ENCODE results near the gene ZNF213. TPM values are rescaled to one million over a fixed set of nuclear protein-coding genes. Genes with fewer than 3 reads are reported as not detected.

ZNF213 gene
- polyA plus RNA-seq, 1 donor from 2014 or later: 5.1 TPM

DNA sequence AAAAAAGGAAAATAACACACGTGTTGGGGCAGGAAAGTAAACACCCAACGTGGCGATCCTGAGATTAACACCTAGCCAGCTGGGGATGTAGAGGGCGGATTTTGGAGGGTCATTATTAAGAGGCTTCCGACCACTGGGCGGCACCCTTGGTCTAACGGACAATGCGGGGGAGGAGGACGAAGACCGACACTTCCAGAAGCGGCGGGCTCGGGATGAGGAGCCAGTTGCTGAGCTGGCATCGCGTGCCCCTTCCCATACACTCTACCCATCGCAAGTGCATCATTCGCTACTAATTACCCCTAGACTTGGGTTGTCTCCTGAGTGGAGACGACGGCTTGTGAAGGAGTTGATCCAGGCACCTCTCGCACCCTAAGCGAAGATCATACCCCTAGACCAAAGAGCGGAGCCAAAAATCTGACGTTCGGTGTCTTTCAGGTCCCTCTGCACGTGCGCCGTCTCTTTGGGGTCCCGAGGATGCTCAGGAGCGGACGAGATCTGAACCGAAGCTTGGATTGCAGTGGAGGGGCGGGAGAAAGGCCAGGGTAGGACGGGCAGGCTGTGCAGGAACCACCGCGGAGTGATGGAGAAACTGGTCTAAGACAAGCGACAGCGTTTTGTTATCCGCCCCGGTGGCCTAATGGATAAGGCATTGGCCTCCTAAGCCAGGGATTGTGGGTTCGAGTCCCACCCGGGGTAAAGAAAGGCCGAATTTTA is 17.6 kb downstream of the ZNF213 start:
- Histone ChIP-seq H3K36me3 (ENCODE audit: insufficient read depth, low read length) (no peaks in the 10 kb centered on the region), H3K4me3 (ENCODE audit: low read length) (peak overlapping the region; percentile 89), H3K4me2 (ENCODE audit: low read length) (peak overlapping the region; percentile 42), H3K79me2 (replicated peaks; ENCODE audit: insufficient read depth, low read length) (no peaks in the 10 kb centered on the region), H3F3A (ENCODE audit: insufficient read depth, low read length, poor library complexity, severe bottlenecking) (peaks cover 6% of the 10 kb centered on the region), H3K9me3 (ENCODE audit: low read length) (no peaks in the 10 kb centered on the region), H3K27me3 (ENCODE audit: insufficient read depth, low read depth, low read length) (peaks cover 14% of the 10 kb centered on the region), H2AFZ (ENCODE audit: low read depth, low read length) (peak overlapping the region; percentile 22), H3K27ac (ENCODE audit: low read length) (peak overlapping the region; percentile 18), H3K9me2 (ENCODE audit: insufficient read depth, low read length) (no peaks in the 10 kb centered on the region), H3K9ac (ENCODE audit: low read length) (peak overlapping the region; percentile 45), H4K20me1 (ENCODE audit: insufficient read depth) (no peaks in the 10 kb centered on the region)
- TF ChIP-seq SMC3 (conservative IDR thresholded peaks at IDR 0.05; ENCODE audit: poor library complexity): peak; percentile 35
- TF ChIP-seq MXI1 (conservative IDR thresholded peaks at IDR 0.05; ENCODE audit: poor library complexity, severe bottlenecking): peak; percentile 71
- peak; percentile 47 for TF ChIP-seq RAD21 (conservative IDR thresholded peaks at IDR 0.05)
- TF ChIP-seq, protein P1, sequence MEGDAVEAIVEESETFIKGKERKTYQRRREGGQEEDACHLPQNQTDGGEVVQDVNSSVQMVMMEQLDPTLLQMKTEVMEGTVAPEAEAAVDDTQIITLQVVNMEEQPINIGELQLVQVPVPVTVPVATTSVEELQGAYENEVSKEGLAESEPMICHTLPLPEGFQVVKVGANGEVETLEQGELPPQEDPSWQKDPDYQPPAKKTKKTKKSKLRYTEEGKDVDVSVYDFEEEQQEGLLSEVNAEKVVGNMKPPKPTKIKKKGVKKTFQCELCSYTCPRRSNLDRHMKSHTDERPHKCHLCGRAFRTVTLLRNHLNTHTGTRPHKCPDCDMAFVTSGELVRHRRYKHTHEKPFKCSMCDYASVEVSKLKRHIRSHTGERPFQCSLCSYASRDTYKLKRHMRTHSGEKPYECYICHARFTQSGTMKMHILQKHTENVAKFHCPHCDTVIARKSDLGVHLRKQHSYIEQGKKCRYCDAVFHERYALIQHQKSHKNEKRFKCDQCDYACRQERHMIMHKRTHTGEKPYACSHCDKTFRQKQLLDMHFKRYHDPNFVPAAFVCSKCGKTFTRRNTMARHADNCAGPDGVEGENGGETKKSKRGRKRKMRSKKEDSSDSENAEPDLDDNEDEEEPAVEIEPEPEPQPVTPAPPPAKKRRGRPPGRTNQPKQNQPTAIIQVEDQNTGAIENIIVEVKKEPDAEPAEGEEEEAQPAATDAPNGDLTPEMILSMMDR (IDR thresholded peaks at IDR 0.05; ENCODE audit: poor library complexity, severe bottlenecking): peak; percentile 60
- TF ChIP-seq POLR2AphosphoS5 (IDR thresholded peaks at IDR 0.05): no peak

DNA sequence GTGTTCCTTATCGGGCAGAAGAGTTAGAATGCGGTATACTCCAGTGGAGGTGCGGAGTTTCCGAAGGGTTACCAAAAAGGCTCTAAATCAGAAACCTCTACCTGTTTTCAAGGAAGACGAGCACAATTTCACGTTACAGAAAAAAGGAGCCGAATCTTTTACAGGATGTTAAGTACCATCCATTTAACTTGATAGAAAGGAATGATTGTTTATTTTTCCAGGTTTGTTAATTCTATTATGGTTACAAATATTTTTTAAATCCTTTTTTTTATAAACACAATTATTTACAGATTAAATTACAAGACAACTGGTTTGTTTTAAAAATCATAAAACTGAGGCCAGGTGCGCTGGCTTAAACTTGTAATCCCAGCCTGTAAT is 18.2 kb downstream of the ZNF213 start:
- Histone ChIP-seq H3K4me3 (ENCODE audit: low read length) (peak overlapping the region; percentile 89), H3K9me2 (ENCODE audit: insufficient read depth, low read length) (no peaks in the 10 kb centered on the region), H3K27me3 (ENCODE audit: insufficient read depth, low read depth, low read length) (peaks cover 19% of the 10 kb centered on the region), H2AFZ (ENCODE audit: low read depth, low read length) (no peak overlapping the region), H3K9ac (ENCODE audit: low read length) (no peak overlapping the region), H3K79me2 (replicated peaks; ENCODE audit: insufficient read depth, low read length) (no peaks in the 10 kb centered on the region), H3K36me3 (ENCODE audit: insufficient read depth, low read length) (no peaks in the 10 kb centered on the region), H4K20me1 (ENCODE audit: insufficient read depth) (no peaks in the 10 kb centered on the region), H3F3A (ENCODE audit: insufficient read depth, low read length, poor library complexity, severe bottlenecking) (peaks cover 6% of the 10 kb centered on the region), H3K9me3 (ENCODE audit: low read length) (no peaks in the 10 kb centered on the region), H3K27ac (ENCODE audit: low read length) (no peak overlapping the region), H3K4me2 (ENCODE audit: low read length) (no peak overlapping the region)
- TF ChIP-seq RAD21 (conservative IDR thresholded peaks at IDR 0.05): no peak

DNA sequence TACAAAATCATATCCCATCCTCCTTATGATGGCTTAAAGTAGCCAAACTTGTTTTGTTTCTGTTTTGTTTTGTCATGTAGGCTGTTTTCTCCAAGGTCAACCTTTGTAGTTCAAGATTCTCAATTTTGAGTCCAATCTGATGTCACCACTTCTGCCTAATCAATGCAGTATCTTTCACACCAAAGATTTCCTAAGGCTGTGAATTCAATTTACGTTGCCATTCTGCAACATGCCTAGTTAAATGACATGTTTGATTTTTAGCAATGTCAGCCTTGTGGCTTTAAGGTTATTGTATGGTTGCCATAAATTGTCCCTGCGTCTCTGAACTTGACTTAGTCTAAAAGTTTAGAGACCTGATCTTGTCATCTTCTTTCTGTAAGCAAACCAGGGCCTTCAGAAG is 20.4 kb downstream of the ZNF213 start:
- Histone ChIP-seq H3K27me3 (ENCODE audit: insufficient read depth, low read depth, low read length) (peaks cover 41% of the 10 kb centered on the region), H2AFZ (ENCODE audit: low read depth, low read length) (no peak overlapping the region)

More for the DNA sequence above, 20.4 kb downstream of the ZNF213 start:
- Histone ChIP-seq H3K9me3 (ENCODE audit: low read length) (no peaks in the 10 kb centered on the region), H3K36me3 (ENCODE audit: insufficient read depth, low read length) (no peaks in the 10 kb centered on the region), H3K79me2 (replicated peaks; ENCODE audit: insufficient read depth, low read length) (no peaks in the 10 kb centered on the region), H3K4me2 (ENCODE audit: low read length) (no peak overlapping the region), H3K9me2 (ENCODE audit: insufficient read depth, low read length) (no peaks in the 10 kb centered on the region), H3F3A (ENCODE audit: insufficient read depth, low read length, poor library complexity, severe bottlenecking) (peaks cover 6% of the 10 kb centered on the region), H3K9ac (ENCODE audit: low read length) (no peak overlapping the region), H3K4me3 (ENCODE audit: low read length) (no peak overlapping the region), H3K27ac (ENCODE audit: low read length) (no peak overlapping the region), H4K20me1 (ENCODE audit: insufficient read depth) (no peaks in the 10 kb centered on the region)
- TF ChIP-seq RAD21 (conservative IDR thresholded peaks at IDR 0.05) (no peak), EP300 (conservative IDR thresholded peaks at IDR 0.05; ENCODE audit: poor library complexity, severe bottlenecking) (no peak), SMC3 (conservative IDR thresholded peaks at IDR 0.05; ENCODE audit: poor library complexity) (no peak), TAF1 (IDR thresholded peaks at IDR 0.05; ENCODE audit: low read depth) (no peak)
- TF ChIP-seq, protein P1 (IDR thresholded peaks at IDR 0.05; ENCODE audit: poor library complexity, severe bottlenecking): no peak
- TF ChIP-seq, protein P2, sequence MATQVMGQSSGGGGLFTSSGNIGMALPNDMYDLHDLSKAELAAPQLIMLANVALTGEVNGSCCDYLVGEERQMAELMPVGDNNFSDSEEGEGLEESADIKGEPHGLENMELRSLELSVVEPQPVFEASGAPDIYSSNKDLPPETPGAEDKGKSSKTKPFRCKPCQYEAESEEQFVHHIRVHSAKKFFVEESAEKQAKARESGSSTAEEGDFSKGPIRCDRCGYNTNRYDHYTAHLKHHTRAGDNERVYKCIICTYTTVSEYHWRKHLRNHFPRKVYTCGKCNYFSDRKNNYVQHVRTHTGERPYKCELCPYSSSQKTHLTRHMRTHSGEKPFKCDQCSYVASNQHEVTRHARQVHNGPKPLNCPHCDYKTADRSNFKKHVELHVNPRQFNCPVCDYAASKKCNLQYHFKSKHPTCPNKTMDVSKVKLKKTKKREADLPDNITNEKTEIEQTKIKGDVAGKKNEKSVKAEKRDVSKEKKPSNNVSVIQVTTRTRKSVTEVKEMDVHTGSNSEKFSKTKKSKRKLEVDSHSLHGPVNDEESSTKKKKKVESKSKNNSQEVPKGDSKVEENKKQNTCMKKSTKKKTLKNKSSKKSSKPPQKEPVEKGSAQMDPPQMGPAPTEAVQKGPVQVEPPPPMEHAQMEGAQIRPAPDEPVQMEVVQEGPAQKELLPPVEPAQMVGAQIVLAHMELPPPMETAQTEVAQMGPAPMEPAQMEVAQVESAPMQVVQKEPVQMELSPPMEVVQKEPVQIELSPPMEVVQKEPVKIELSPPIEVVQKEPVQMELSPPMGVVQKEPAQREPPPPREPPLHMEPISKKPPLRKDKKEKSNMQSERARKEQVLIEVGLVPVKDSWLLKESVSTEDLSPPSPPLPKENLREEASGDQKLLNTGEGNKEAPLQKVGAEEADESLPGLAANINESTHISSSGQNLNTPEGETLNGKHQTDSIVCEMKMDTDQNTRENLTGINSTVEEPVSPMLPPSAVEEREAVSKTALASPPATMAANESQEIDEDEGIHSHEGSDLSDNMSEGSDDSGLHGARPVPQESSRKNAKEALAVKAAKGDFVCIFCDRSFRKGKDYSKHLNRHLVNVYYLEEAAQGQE (IDR thresholded peaks at IDR 0.05; ENCODE audit: borderline replicate concordance): no peak
